Neural crest cell (in vitro differentiated cells): Measurements from ENCODE around the gene LLCFC1. TPM values are rescaled to one million over a fixed set of nuclear protein-coding genes. Genes with fewer than 3 reads are reported as not detected.

Source experiments
- DNase-seq: peaks from one replicate; pipeline ENCODE4 v3.0.0; 2021; ENCODE audit warnings: low read depth, mixed read lengths, low spot score
- H3K27ac Mint-ChIP-seq: one replicate; pipeline ENCODE4 v1.8.0; 2021; ENCODE audit warnings: mild to moderate bottlenecking, mixed read lengths; ENCODE audit not compliant: unreplicated experiment
- H3K27me3 Mint-ChIP-seq: 2 replicates; pipeline ENCODE4 v1.8.0; 2021; ENCODE audit warnings: low read depth, mild to moderate bottlenecking, mixed read lengths
- H3K36me3 Mint-ChIP-seq: 2 replicates; pipeline ENCODE4 v1.8.0; 2021; ENCODE audit warnings: low read depth, mild to moderate bottlenecking, mixed read lengths
- H3K4me1 Mint-ChIP-seq: 2 replicates; pipeline ENCODE4 v1.8.0; 2021; ENCODE audit warnings: mixed read lengths
- H3K4me3 Mint-ChIP-seq: one replicate; pipeline ENCODE4 v1.8.0; 2021; ENCODE audit warnings: mild to moderate bottlenecking, mixed read lengths
- H3K9me3 Mint-ChIP-seq: 2 replicates; pipeline ENCODE4 v1.8.0; 2021; ENCODE audit warnings: mixed read lengths
- CTCF ChIP-seq: fragments of 200-600 bp; sonication (generic); conservative IDR thresholded peaks from 2 replicates; pipeline ENCODE4 v1.5.0; 2021; ENCODE audit warnings: antibody characterized with exemption, mild to moderate bottlenecking
- total RNA-seq: library from RNA; stranded (reverse); gene quantifications from 2 replicates; pipeline ENCODE4 v1.2.1, GENCODE V29; 2021

The LLCFC1 gene
- total RNA-seq, 1 donor from 2014 or later: not detected

GRCh38 chr7:142942746-142943145 is 3.5 kb downstream of the LLCFC1 start:
- DNase-seq: no peak
- Mint-ChIP-seq H3K27ac (no peak overlapping the region), H3K36me3 (no peaks in the 10 kb centered on the region), H3K4me1 (no peaks in the 10 kb centered on the region), H3K4me3 (no peak overlapping the region), H3K9me3 (no peaks in the 10 kb centered on the region), H3K27me3 (no peaks in the 10 kb centered on the region)
- no peak for TF ChIP-seq CTCF

- H3K9me3 Mint-ChIP-seq: no peaks in the 10 kb centered on the region
- no peaks in the 10 kb centered on the region for H3K36me3 Mint-ChIP-seq
- H3K27ac Mint-ChIP-seq: no peak overlapping the region
- TF ChIP-seq CTCF: no peak
- no peak overlapping the region for H3K4me3 Mint-ChIP-seq
- no peaks in the 10 kb centered on the region for H3K27me3 Mint-ChIP-seq
- no peak for DNase-seq
- H3K4me1 Mint-ChIP-seq: no peaks in the 10 kb centered on the region
Measured at GRCh38 chr7:142943706-142944268, 4.5 kb downstream of the LLCFC1 start.

GRCh38 chr7:142945001-142945400 is 5.7 kb downstream of the LLCFC1 start:
- Mint-ChIP-seq H3K4me3 (no peak overlapping the region), H3K27ac (no peak overlapping the region), H3K36me3 (no peaks in the 10 kb centered on the region), H3K9me3 (no peaks in the 10 kb centered on the region), H3K27me3 (no peaks in the 10 kb centered on the region), H3K4me1 (no peaks in the 10 kb centered on the region)
- DNase-seq: no peak
- TF ChIP-seq CTCF: no peak

GRCh38 chr7:142948603-142949002 is 9.3 kb downstream of the LLCFC1 start:
- Mint-ChIP-seq H3K27ac (no peak overlapping the region), H3K4me3 (no peak overlapping the region), H3K27me3 (peaks cover 11% of the 10 kb centered on the region), H3K36me3 (no peaks in the 10 kb centered on the region), H3K9me3 (peaks cover 6% of the 10 kb centered on the region), H3K4me1 (no peaks in the 10 kb centered on the region)
- no peak for TF ChIP-seq CTCF
- no peak for DNase-seq

- no peak for TF ChIP-seq CTCF
- peaks cover 5% of the 10 kb centered on the region for H3K36me3 Mint-ChIP-seq
- no peaks in the 10 kb centered on the region for H3K4me1 Mint-ChIP-seq
Measured at GRCh38 chr7:142950235-142950634, 11.0 kb downstream of the LLCFC1 start.

More at GRCh38 chr7:142950235-142950634, 11.0 kb downstream of the LLCFC1 start:
- H3K9me3 Mint-ChIP-seq: peaks cover 10% of the 10 kb centered on the region
- H3K27ac Mint-ChIP-seq: no peak overlapping the region
- DNase-seq: no peak
- H3K4me3 Mint-ChIP-seq: no peak overlapping the region
- H3K27me3 Mint-ChIP-seq: peaks cover 11% of the 10 kb centered on the region
